SK-N-SH treated with all-trans-retinoic acid at 6 μM for 48 hours (cell line): ENCODE results near the gene ODC1.

Experiments
- ATAC-seq: fragments of 200-7000 bp; cut with Tn5 transposase; 3 replicates; pipeline ENCODE4 v1.9.1; 2020; ENCODE audit warnings: mild to moderate bottlenecking, moderate library complexity
- BACH2 ChIP-seq: fragments of 250-450 bp; sonication (Bioruptor Pico); IDR thresholded peaks from 2 replicates; pipeline ENCODE4 v1.9.0; 2021; ENCODE audit warnings: mild to moderate bottlenecking, borderline replicate concordance
- CREB5 ChIP-seq: fragments of 250-450 bp; sonication (Bioruptor Pico); IDR thresholded peaks from 2 replicates; pipeline ENCODE4 v1.5.1; 2020; ENCODE audit warnings: low read depth, mild to moderate bottlenecking, moderate library complexity
- CSDC2 ChIP-seq: fragments of 250-450 bp; sonication (Bioruptor Pico); IDR thresholded peaks from 2 replicates; pipeline ENCODE4 v1.5.0; 2020; ENCODE audit warnings: mild to moderate bottlenecking, moderate library complexity
- CSRNP3 ChIP-seq: fragments of 250-450 bp; sonication (Bioruptor Pico); IDR thresholded peaks from 2 replicates; pipeline ENCODE4 v1.5.1; 2021; ENCODE audit warnings: mild to moderate bottlenecking, moderate library complexity
- ESRRG ChIP-seq: fragments of 250-450 bp; sonication (Bioruptor Pico); IDR thresholded peaks from 2 replicates; pipeline ENCODE4 v1.6.1; 2021; ENCODE audit warnings: mild to moderate bottlenecking
- GLIS3 ChIP-seq: fragments of 250-450 bp; sonication (Bioruptor Pico); IDR thresholded peaks from 2 replicates; pipeline ENCODE4 v1.5.0; 2020; ENCODE audit warnings: mild to moderate bottlenecking, moderate library complexity
- ISL1 ChIP-seq: fragments of 250-450 bp; sonication (Bioruptor Pico); IDR thresholded peaks from 2 replicates; pipeline ENCODE4 v2.1.2; 2022; ENCODE audit warnings: mild to moderate bottlenecking, moderate library complexity
- PPARA ChIP-seq: fragments of 250-450 bp; sonication (Bioruptor Pico); IDR thresholded peaks from 2 replicates; pipeline ENCODE4 v1.5.0; 2020; ENCODE audit warnings: mild to moderate bottlenecking, borderline replicate concordance
- RARB ChIP-seq: fragments of 250-450 bp; sonication (Bioruptor Pico); IDR thresholded peaks from 2 replicates; pipeline ENCODE4 v1.8.0; 2021; ENCODE audit warnings: mild to moderate bottlenecking, moderate library complexity
- SNAI2 ChIP-seq: fragments of 250-450 bp; sonication (Bioruptor Pico); IDR thresholded peaks from 2 replicates; pipeline ENCODE4 v1.5.0; 2020; ENCODE audit warnings: mild to moderate bottlenecking, moderate library complexity
- TCF4 ChIP-seq: fragments of 250-450 bp; sonication (Bioruptor Pico); IDR thresholded peaks from 2 replicates; pipeline ENCODE4 v1.8.0; 2021; ENCODE audit warnings: mild to moderate bottlenecking, moderate library complexity, borderline replicate concordance
- ZFP3 ChIP-seq: fragments of 250-450 bp; sonication (Bioruptor Pico); IDR thresholded peaks from 2 replicates; pipeline ENCODE4 v1.5.0; 2020; ENCODE audit warnings: mild to moderate bottlenecking, moderate library complexity
- ZFP30 ChIP-seq: fragments of 450-650 bp; formaldehyde crosslinking; IDR thresholded peaks from 2 replicates; pipeline ENCODE4 v1.5.0; 2022; ENCODE audit warnings: mild to moderate bottlenecking, moderate library complexity
- ZNF565 ChIP-seq: fragments of 450-650 bp; formaldehyde crosslinking; conservative IDR thresholded peaks from 2 replicates; pipeline ENCODE4 v1.5.0; 2020; ENCODE audit warnings: low read depth, mild to moderate bottlenecking, moderate library complexity
- ZNF70 ChIP-seq: fragments of 450-650 bp; formaldehyde crosslinking; IDR thresholded peaks from 2 replicates; pipeline ENCODE4 v1.5.0; 2020; ENCODE audit warnings: mild to moderate bottlenecking, moderate library complexity
- TF ChIP-seq, protein P1 (sequence below): fragments of 250-450 bp; sonication (Bioruptor Pico); IDR thresholded peaks from 2 replicates; pipeline ENCODE4 v1.5.0; 2020; ENCODE audit warnings: mild to moderate bottlenecking, moderate library complexity
- TF ChIP-seq, protein P2 (sequence below): fragments of 250-450 bp; sonication (Bioruptor Pico); IDR thresholded peaks from 2 replicates; pipeline ENCODE4 v1.8.0; 2020; ENCODE audit warnings: mild to moderate bottlenecking, moderate library complexity, borderline replicate concordance
- TF ChIP-seq, protein P3 (sequence below): fragments of 250-450 bp; sonication (Bioruptor Pico); IDR thresholded peaks from 2 replicates; pipeline ENCODE4 v1.8.0; 2021; ENCODE audit warnings: low read depth, mild to moderate bottlenecking, moderate library complexity, borderline replicate concordance

ODC1 gene

GRCh38 chr2:10400568-10400977 is 47.6 kb downstream of the ODC1 start:
- ATAC-seq = no peak

GRCh38 chr2:10400002-10400401 is 48.1 kb downstream of the ODC1 start:
- TF ChIP-seq CSDC2 (CRISPR knock-in tag) = no peak
- TF ChIP-seq, protein P1, sequence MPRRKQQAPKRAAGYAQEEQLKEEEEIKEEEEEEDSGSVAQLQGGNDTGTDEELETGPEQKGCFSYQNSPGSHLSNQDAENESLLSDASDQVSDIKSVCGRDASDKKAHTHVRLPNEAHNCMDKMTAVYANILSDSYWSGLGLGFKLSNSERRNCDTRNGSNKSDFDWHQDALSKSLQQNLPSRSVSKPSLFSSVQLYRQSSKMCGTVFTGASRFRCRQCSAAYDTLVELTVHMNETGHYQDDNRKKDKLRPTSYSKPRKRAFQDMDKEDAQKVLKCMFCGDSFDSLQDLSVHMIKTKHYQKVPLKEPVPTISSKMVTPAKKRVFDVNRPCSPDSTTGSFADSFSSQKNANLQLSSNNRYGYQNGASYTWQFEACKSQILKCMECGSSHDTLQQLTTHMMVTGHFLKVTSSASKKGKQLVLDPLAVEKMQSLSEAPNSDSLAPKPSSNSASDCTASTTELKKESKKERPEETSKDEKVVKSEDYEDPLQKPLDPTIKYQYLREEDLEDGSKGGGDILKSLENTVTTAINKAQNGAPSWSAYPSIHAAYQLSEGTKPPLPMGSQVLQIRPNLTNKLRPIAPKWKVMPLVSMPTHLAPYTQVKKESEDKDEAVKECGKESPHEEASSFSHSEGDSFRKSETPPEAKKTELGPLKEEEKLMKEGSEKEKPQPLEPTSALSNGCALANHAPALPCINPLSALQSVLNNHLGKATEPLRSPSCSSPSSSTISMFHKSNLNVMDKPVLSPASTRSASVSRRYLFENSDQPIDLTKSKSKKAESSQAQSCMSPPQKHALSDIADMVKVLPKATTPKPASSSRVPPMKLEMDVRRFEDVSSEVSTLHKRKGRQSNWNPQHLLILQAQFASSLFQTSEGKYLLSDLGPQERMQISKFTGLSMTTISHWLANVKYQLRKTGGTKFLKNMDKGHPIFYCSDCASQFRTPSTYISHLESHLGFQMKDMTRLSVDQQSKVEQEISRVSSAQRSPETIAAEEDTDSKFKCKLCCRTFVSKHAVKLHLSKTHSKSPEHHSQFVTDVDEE (CRISPR knock-in tag) = no peak
- no peak for TF ChIP-seq ZFP30
- no peak for TF ChIP-seq GLIS3 (CRISPR knock-in tag)
- no peak for TF ChIP-seq ZFP3 (CRISPR knock-in tag)
- no peak for TF ChIP-seq ZNF70 (CRISPR knock-in tag)
- TF ChIP-seq PPARA (CRISPR knock-in tag) = no peak
- no peak for TF ChIP-seq RARB (CRISPR knock-in tag)
- TF ChIP-seq, protein P2, sequence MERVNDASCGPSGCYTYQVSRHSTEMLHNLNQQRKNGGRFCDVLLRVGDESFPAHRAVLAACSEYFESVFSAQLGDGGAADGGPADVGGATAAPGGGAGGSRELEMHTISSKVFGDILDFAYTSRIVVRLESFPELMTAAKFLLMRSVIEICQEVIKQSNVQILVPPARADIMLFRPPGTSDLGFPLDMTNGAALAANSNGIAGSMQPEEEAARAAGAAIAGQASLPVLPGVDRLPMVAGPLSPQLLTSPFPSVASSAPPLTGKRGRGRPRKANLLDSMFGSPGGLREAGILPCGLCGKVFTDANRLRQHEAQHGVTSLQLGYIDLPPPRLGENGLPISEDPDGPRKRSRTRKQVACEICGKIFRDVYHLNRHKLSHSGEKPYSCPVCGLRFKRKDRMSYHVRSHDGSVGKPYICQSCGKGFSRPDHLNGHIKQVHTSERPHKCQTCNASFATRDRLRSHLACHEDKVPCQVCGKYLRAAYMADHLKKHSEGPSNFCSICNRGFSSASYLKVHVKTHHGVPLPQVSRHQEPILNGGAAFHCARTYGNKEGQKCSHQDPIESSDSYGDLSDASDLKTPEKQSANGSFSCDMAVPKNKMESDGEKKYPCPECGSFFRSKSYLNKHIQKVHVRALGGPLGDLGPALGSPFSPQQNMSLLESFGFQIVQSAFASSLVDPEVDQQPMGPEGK (CRISPR knock-in tag) = no peak
- TF ChIP-seq TCF4 (CRISPR knock-in tag) = no peak
- no peak for TF ChIP-seq ZNF565 (CRISPR knock-in tag)
- no peak for TF ChIP-seq ESRRG
- no peak for TF ChIP-seq ISL1 (CRISPR knock-in tag)
- TF ChIP-seq, protein P3, sequence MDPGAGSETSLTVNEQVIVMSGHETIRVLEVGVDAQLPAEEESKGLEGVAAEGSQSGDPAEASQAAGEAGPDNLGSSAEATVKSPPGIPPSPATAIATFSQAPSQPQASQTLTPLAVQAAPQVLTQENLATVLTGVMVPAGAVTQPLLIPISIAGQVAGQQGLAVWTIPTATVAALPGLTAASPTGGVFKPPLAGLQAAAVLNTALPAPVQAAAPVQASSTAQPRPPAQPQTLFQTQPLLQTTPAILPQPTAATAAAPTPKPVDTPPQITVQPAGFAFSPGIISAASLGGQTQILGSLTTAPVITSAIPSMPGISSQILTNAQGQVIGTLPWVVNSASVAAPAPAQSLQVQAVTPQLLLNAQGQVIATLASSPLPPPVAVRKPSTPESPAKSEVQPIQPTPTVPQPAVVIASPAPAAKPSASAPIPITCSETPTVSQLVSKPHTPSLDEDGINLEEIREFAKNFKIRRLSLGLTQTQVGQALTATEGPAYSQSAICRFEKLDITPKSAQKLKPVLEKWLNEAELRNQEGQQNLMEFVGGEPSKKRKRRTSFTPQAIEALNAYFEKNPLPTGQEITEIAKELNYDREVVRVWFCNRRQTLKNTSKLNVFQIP = no peak
- ATAC-seq = no peak

More at GRCh38 chr2:10400568-10400977, 47.6 kb downstream of the ODC1 start:
- no peak for TF ChIP-seq ZNF70 (CRISPR knock-in tag)
- no peak for TF ChIP-seq CSRNP3 (CRISPR knock-in tag)

GRCh38 chr2:10399358-10399757 is 48.8 kb downstream of the ODC1 start:
- no peak for ATAC-seq

More at GRCh38 chr2:10399358-10399757, 48.8 kb downstream of the ODC1 start:
- TF ChIP-seq BACH2 = no peak
- no peak for TF ChIP-seq ISL1 (CRISPR knock-in tag)
- no peak for TF ChIP-seq CREB5 (CRISPR knock-in tag)
- TF ChIP-seq SNAI2 = no peak
- TF ChIP-seq, protein P3 = no peak
- TF ChIP-seq, all 23 proteins: peak for 0
